ENCODE measurements around the gene GALNT17. TPM values are rescaled to one million over a fixed set of nuclear protein-coding genes. Genes with fewer than 3 reads are reported as not detected.

GALNT17 gene
- total RNA-seq, 1 experiment from 2014 or later = not detected

DNA sequence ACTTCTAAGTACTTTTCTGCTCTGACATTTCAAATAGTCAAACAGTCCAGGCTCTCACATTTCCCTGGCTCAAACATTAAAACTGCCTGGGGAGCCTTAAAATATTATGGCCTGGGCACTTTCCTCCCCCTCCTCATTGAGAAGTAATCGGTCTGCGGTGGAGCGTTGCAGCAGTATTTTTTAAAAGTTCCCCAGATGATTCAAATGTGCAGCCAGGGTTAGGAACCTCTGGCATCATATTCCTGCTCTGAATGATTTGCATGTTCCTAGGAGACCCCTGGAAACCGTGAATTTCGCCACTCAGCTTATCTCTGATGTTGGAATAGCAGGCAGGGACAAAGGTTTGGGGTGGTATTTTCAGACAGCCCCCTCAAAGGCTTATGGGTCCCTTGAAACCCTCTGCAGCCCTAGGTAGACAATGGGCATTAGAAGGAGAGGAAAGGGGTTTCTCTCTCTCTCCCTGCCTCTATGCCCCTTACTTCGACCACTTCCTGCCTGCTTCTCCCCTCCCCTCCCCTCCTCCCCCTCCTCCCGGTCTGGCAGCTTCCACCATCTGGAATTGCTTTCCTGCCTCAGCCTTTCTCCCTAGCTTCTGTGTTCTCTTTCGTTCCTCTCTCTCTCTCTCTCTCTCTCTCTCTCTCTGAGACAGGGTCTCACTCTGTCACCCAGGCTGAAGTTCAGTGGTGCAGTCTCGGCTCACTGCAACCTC lies 622.2 kb downstream of the GALNT17 start:
- TF ChIP-seq, protein P1, sequence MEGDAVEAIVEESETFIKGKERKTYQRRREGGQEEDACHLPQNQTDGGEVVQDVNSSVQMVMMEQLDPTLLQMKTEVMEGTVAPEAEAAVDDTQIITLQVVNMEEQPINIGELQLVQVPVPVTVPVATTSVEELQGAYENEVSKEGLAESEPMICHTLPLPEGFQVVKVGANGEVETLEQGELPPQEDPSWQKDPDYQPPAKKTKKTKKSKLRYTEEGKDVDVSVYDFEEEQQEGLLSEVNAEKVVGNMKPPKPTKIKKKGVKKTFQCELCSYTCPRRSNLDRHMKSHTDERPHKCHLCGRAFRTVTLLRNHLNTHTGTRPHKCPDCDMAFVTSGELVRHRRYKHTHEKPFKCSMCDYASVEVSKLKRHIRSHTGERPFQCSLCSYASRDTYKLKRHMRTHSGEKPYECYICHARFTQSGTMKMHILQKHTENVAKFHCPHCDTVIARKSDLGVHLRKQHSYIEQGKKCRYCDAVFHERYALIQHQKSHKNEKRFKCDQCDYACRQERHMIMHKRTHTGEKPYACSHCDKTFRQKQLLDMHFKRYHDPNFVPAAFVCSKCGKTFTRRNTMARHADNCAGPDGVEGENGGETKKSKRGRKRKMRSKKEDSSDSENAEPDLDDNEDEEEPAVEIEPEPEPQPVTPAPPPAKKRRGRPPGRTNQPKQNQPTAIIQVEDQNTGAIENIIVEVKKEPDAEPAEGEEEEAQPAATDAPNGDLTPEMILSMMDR (conservative IDR thresholded peaks at IDR 0.05; ENCODE audit: low read depth, low read length) = no peak
- Histone ChIP-seq H3K36me3 (ENCODE audit: insufficient read depth, low read length, poor library complexity, severe bottlenecking) (no peaks in the 10 kb centered on the region), H3K9me3 (ENCODE audit: low read depth, low read length, poor library complexity, severe bottlenecking) (no peaks in the 10 kb centered on the region), H3K4me1 (ENCODE audit: insufficient read depth, low read length, poor library complexity, severe bottlenecking) (no peaks in the 10 kb centered on the region), H3K27me3 (replicated peaks; ENCODE audit: insufficient read depth, low read depth, low read length, poor library complexity) (no peaks in the 10 kb centered on the region), H3K4me3 (ENCODE audit: low read depth, low read length, poor library complexity, severe bottlenecking) (no peak overlapping the region), H3K27ac (ENCODE audit: low read depth, low read length, poor library complexity, severe bottlenecking) (no peak overlapping the region)
- CTCF ChIA-PET = no interaction called here
- intact Hi-C loops (cut with micrococcal nuclease; ENCODE audit: unreplicated experiment) = no loop called here
- POLR2A ChIA-PET (ENCODE audit: low non-redundant PET) = no interaction called here
- DNase-seq (ENCODE audit: low spot score) = no peak
- no TSS peak for BruUV-seq (replicated peaks)

DNA sequence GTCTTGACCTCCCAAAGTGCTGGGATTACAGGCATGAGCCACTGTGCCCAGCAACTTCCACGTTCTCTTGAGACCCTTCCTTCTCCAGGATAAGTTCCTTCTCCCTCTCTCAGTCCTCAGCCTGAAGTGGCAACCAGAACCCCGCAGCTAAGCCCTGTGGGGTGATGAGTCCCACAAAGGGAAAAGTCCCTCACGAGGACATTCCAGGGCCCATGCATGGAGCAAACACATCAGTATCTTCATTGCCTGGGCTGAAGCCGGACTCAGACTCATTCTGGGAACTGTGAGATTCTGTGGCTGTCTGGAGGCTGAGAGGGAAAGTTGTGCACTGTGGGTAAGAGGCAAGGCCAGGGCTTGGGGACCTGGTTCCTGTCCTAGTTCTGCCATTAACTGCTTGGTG lies 622.9 kb downstream of the GALNT17 start:
- CTCF ChIA-PET = no interaction called here
- Histone ChIP-seq H3K36me3 (ENCODE audit: insufficient read depth, low read length, poor library complexity, severe bottlenecking) (no peaks in the 10 kb centered on the region), H3K4me1 (ENCODE audit: insufficient read depth, low read length, poor library complexity, severe bottlenecking) (no peaks in the 10 kb centered on the region), H3K27ac (ENCODE audit: low read depth, low read length, poor library complexity, severe bottlenecking) (no peak overlapping the region), H3K4me3 (ENCODE audit: low read depth, low read length, poor library complexity, severe bottlenecking) (no peak overlapping the region), H3K9me3 (ENCODE audit: low read depth, low read length, poor library complexity, severe bottlenecking) (no peaks in the 10 kb centered on the region), H3K27me3 (replicated peaks; ENCODE audit: insufficient read depth, low read depth, low read length, poor library complexity) (no peaks in the 10 kb centered on the region)
- TF ChIP-seq, protein P1 (conservative IDR thresholded peaks at IDR 0.05; ENCODE audit: low read depth, low read length) = no peak
- TF ChIP-seq EZH2 (IDR thresholded peaks at IDR 0.05; ENCODE audit: borderline replicate concordance, low read depth, low read length, poor library complexity, severe bottlenecking) = no peak
- POLR2A ChIA-PET (ENCODE audit: low non-redundant PET) = no interaction called here
- intact Hi-C loops (cut with micrococcal nuclease; ENCODE audit: unreplicated experiment) = no loop called here
- no TSS peak for BruUV-seq (replicated peaks)
- DNase-seq (ENCODE audit: low spot score) = no peak

DNA sequence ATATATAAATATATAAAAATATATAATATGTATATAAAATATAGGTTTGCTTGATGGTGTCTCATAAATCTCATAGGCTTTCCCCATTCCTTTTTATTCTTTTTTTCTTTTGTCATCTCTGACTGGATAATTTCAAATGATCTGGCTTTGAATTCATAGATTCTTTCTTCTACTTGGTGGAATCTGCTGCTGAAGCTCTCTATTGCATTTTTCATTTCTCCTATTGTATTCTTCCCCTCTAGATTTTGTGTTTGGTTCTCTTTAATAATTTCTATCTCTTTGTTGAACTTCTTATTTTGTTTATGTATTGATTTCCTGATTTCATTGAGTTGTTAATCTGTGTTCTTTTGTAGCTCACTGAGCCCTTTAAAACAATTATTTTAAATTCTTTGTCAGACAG lies 629.4 kb downstream of the GALNT17 start:
- Histone ChIP-seq H3K9me3 (ENCODE audit: low read depth, low read length, poor library complexity, severe bottlenecking) (peaks cover 16% of the 10 kb centered on the region), H3K27ac (ENCODE audit: low read depth, low read length, poor library complexity, severe bottlenecking) (no peak overlapping the region), H3K4me3 (ENCODE audit: low read depth, low read length, poor library complexity, severe bottlenecking) (no peak overlapping the region), H3K27me3 (replicated peaks; ENCODE audit: insufficient read depth, low read depth, low read length, poor library complexity) (no peaks in the 10 kb centered on the region), H3K4me1 (ENCODE audit: insufficient read depth, low read length, poor library complexity, severe bottlenecking) (no peaks in the 10 kb centered on the region), H3K36me3 (ENCODE audit: insufficient read depth, low read length, poor library complexity, severe bottlenecking) (no peaks in the 10 kb centered on the region)
- intact Hi-C loops (cut with micrococcal nuclease; ENCODE audit: unreplicated experiment) = no loop called here
- ChIA-PET CTCF (no interaction called here), POLR2A (ENCODE audit: low non-redundant PET) (no interaction called here)
- no TSS peak for BruUV-seq (replicated peaks)
- TF ChIP-seq EZH2 (IDR thresholded peaks at IDR 0.05; ENCODE audit: borderline replicate concordance, low read depth, low read length, poor library complexity, severe bottlenecking) = no peak
- TF ChIP-seq, protein P1 (conservative IDR thresholded peaks at IDR 0.05; ENCODE audit: low read depth, low read length) = no peak
- DNase-seq (ENCODE audit: low spot score) = no peak

Small RNA genes lying within 50 kb of the gene (microRNA-seq; reads per million reads assigned to microRNA genes)
- gene MIR3914-1 (not detected), gene MIR3914-2 (not detected)

Measured in A673 (cell line).